T-helper 1 cell (primary cell): ENCODE measurements around the gene PCDHGB7.
"Not testable (repeated sequence)": the region's sequence is repeated elsewhere in the genome, so short reads cannot be mapped to it uniquely, and the experiment has no call there.

Experiments
- DNase-seq, 5 donors: peaks; one replicate each; pipeline ENCODE4 v3.0.0-alpha.2; 2012 to 2020
- total RNA-seq, 4 donors: gene quantifications; one replicate each; lab custom pipeline; 2026; lab: John Stamatoyannopoulos, UW

PCDHGB7 gene
- total RNA-seq = 0.15 to 0.27 (median 0.20) reads per million in 4 donors

DNA sequence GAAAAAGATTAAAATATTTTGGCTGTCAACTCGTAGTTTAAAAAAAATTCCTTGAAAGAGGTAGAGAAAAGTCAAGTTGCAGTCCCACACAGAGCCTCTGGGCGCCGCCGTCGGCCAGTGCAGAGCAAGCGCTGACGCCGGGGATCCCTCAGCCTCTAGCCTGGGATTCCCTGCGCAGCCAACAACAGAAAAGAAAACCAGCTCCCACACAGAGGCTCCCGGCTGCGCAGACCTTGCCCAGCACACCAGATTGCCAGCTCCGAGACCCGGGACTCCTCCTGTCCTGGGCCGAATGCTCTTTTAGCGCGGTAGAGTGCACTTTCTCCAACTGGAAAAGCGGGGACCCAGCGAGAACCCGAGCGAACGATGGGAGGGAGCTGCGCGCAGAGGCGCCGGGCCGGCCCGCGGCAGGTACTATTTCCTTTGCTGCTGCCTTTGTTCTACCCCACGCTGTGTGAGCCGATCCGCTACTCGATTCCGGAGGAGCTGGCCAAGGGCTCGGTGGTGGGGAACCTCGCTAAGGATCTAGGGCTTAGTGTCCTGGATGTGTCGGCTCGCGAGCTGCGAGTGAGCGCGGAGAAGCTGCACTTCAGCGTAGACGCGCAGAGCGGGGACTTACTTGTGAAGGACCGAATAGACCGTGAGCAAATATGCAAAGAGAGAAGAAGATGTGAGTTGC, at the start of gene PCDHGB7:
PCDHGB7 (plus strand) TSS at position 184 of the 679 bp plus-strand sequence; CDS start at position 367, 183 bp downstream.
- peak in 2 of 5 donors; percentile 31 to 36 for DNase-seq

DNA sequence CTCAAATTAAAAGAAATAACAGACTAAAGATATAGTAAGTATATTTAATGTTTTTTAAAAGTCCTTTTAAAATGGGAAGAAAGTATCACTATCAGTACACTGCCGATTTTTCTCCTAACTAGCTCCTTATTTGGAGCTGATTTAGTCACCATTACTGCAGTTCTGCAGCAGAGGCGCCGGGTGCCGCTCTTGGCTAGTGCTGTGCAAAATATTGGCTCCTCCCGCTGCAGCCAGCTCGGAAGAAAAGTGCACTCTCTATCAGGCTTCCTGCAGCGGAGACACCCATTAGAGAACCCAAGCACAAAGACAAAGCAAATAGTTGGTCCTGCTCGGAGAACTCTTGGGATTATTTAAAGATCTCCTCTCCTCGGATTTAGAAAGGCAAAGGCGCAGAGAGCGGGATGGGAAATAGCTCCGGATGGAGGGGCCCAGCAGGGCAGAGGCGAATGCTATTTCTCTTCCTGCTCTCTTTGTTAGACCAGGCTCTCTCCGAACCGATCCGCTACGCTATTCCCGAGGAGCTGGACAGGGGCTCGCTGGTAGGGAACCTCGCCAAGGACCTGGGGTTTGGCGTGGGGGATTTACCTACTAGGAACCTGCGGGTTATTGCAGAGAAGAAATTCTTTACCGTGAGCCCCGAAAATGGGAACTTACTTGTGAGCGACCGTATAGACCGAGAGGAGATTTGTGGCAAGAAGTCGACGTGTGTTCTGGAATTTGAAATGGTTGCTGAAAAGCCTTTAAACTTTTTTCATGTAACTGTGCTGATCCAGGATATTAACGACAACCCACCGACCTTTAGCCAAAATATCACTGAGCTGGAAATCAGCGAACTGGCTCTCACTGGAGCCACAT, 47.3 kb upstream of the PCDHGB7 start, which contains the start of gene PCDHGB3:
PCDHGB3 (plus strand) TSS at position 249 of the 855 bp plus-strand sequence; CDS start at position 402, 153 bp downstream.
- peak in 3 of 5 donors; percentile 18 to 29 (median 21) for DNase-seq

DNA sequence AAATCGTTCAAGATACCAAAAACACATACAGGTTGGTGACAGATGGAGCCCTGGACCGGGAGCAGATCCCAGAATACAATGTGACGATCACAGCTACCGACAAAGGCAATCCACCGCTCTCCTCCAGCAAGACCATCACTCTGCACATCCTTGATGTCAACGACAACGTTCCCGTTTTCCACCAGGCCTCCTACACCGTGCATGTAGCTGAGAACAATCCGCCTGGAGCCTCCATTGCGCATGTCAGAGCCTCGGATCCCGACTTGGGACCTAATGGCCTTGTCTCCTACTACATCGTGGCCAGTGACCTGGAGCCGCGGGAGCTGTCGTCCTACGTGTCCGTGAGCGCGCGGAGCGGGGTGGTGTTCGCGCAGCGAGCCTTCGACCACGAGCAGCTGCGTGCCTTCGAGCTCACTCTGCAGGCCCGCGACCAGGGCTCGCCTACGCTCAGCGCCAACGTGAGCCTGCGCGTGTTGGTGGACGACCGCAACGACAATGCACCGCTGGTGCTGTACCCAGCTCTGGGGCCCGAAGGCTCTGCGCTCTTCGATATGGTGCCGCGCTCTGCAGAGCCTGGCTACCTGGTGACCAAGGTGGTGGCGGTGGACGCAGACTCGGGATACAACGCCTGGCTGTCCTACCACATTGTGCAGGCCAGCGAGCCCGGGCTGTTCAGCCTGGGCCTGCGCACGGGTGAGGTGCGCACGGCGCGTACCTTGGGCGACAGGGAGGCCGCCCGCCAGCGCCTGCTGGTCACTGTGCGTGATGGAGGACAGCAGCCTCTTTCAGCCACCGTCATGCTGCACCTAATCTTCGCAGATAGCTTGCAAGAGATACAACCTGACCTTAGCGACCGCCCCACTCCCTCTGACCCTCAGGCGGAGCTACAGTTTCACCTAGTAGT, 45.7 kb upstream of the PCDHGB7 start:
- DNase-seq = no peak

DNA sequence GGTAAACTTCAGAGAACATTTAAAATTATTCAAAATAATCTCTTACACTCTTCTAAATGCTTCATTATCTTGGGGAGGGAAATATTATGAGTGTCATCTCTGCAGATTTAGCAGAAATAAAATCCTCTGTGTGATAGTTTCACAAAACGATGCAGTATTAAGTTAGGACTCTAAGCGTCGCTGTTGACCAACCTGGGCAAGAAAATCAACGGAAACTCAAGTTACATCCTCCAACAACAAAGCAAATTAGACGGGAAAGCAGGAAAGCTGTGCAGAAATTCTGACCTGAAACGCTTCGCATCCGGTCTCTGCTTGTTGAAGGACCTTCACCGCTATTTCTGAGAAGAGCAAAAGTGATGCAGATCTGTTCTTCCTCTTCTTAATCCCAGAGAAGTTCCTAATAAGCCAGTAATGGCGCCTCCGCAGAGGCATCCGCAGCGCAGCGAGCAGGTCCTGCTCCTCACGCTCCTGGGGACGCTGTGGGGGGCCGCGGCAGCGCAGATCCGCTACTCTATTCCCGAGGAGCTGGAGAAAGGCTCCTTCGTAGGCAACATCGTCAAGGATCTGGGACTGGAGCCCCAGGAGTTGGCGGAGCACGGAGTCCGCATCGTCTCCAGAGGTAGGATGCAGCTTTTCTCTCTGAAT, 43.7 kb upstream of the PCDHGB7 start, which contains the start of gene PCDHGA6:
PCDHGA6 (plus strand) TSS at position 219 of the 645 bp plus-strand sequence; CDS start at position 412, 193 bp downstream.
- DNase-seq = no peak

DNA sequence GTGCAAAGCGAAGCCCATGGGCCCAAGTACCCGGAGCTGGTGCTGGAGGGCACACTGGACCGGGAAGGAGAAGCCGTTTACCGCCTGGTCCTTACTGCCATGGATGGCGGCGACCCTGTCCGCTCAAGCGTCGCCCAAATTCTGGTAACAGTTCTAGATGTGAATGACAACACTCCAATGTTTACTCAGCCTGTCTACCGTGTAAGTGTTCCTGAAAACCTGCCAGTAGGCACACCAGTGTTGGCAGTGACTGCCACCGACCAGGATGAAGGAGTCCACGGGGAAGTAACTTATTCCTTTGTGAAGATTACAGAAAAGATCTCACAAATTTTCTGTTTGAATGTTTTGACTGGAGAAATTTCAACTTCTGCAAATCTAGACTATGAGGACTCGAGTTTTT, 42.9 kb upstream of the PCDHGB7 start:
- DNase-seq = no peak

DNA sequence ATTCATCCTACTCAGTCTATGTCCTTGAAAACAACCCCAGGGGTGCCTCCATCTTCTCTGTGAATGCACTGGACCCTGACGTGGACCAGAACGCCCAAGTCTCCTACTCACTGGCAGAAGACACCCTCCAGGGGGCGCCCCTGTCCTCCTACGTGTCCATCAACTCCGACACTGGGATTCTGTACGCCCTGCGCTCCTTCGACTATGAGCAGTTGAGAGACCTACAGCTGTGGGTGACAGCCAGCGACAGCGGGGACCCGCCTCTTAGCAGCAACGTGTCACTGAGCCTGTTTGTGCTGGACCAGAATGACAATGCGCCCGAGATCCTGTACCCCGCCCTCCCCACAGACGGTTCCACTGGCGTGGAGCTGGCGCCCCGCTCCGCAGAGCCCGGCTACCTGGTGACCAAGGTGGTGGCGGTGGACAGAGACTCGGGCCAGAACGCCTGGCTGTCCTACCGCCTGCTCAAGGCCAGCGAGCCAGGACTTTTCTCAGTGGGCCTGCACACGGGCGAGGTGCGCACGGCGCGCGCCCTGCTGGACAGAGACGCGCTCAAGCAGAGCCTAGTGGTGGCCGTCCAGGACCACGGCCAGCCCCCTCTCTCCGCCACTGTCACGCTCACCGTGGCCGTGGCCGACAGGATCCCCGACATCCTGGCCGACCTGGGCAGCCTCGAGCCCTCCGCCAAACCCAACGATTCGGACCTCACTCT, 41.9 kb upstream of the PCDHGB7 start:
- not testable (repeated sequence) for DNase-seq

DNA sequence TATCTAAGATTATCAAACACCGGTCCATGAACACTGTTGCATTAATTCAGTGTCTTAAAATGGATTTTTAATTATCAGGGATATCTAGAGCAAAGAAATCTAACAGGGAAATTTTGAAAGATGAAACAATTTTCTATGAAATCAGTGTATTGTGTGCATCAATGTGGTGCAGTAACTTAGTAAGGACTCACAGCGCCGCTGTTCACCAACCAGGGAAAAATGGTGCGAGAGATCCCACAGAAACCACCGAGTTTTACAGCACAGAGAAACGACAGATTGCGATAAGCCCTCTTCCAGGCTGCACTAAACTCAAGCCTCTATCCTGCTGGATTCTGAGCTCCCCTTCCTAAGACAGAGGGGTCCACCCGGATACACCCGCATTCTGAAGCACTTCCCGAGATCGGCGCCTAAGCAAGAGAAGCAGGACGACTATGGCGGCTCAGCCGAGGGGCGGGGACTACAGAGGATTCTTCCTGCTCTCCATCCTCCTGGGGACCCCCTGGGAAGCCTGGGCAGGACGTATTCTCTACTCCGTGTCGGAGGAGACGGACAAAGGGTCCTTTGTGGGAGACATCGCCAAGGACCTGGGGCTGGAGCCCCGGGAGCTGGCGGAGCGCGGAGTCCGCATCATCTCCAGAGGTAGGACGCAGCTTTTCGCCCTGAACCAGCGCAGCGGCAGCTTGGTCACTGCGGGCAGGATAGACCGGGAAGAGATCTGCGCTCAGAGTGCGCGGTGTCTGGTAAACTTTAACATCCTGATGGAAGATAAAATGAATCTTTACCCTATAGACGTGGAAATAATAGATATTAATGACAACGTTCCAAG, 34.8 kb upstream of the PCDHGB7 start, which contains the start of gene PCDHGA7:
PCDHGA7 (plus strand) TSS at position 274 of the 826 bp plus-strand sequence; CDS start at position 432, 158 bp downstream.
- no peak for DNase-seq

DNA sequence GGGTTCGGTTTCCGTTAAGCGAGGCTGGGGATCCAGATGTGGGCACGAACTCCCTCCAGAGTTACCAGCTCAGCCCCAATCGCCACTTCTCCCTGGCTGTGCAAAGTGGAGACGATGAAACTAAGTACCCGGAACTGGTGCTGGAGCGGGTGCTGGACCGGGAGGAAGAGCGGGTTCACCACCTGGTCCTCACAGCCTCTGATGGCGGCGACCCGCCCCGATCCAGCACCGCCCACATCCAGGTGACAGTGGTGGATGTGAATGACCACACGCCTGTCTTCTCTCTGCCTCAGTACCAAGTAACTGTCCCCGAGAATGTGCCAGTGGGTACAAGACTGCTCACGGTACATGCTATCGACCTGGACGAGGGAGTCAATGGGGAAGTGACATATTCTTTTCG, 34.1 kb upstream of the PCDHGB7 start:
- DNase-seq = no peak

DNA sequence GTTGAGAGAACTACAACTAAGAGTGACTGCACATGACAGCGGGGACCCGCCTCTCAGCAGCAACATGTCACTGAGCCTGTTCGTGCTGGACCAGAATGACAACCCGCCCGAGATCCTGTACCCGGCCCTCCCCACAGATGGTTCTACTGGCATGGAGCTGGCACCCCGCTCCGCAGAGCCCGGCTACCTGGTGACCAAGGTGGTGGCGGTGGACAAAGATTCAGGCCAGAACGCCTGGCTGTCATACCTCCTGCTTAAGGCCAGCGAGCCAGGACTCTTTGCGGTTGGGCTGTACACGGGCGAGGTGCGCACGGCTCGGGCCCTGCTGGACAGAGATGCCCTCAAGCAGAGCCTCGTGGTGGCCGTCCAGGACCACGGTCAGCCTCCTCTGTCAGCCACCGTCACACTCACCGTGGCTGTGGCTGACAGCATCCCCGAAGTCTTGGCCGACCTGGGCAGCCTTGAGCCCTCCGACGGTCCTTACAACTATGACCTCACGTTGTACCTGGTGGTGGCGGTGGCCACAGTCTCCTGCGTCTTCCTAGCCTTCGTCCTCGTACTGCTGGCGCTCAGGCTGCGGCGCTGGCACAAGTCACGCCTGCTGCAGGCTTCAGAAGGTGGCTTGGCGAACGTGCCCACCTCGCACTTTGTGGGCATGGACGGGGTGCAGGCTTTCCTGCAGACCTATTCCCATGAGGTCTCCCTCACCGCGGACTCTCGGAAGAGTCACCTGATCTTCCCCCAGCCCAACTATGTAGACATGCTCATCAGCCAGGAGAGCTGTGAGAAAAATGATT, 32.8 kb upstream of the PCDHGB7 start:
- DNase-seq = no peak

DNA sequence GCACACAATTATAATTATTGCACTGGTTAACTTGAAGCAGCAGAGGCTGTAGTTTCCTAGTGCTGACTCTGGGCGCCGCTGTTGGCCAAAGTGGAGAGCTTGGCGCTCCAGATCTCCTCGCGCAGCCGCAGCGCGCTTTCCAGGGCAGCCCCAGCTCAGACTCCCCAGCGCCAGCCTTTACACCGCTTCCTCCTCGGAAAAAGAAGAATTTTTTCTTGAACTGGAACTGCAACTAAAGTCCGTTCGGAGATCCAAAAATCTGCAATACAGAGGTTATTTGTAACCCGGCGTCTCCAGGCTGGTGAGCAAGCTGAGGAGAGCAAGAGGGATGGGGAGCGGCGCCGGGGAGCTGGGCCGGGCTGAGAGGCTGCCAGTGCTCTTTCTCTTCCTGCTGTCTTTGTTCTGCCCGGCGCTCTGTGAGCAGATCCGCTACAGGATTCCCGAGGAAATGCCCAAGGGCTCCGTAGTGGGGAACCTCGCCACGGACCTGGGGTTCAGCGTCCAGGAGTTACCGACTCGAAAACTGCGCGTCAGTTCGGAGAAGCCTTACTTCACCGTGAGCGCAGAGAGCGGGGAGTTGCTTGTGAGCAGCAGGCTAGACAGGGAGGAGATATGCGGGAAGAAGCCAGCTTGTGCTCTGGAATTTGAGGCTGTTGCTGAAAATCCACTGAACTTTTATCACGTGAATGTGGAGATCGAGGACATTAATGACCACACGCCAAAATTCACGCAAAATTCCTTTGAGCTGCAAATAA, 29.7 kb upstream of the PCDHGB7 start, which contains the start of gene PCDHGB4:
PCDHGB4 (plus strand) TSS at position 142 of the 755 bp plus-strand sequence; CDS start at position 329, 187 bp downstream.
- DNase-seq = not testable (repeated sequence)

DNA sequence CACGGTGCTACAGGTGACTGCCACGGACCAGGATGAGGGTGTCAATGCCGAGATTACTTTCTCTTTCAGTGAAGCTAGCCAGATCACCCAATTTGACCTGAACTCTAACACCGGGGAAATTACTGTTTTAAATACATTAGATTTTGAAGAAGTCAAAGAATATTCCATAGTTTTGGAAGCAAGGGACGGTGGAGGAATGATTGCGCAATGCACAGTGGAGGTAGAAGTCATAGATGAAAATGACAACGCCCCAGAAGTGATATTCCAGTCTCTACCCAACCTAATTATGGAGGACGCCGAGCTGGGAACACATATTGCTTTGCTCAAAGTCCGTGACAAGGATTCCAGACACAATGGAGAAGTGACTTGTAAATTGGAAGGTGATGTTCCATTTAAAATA, 28.8 kb upstream of the PCDHGB7 start:
- no peak for DNase-seq

DNA sequence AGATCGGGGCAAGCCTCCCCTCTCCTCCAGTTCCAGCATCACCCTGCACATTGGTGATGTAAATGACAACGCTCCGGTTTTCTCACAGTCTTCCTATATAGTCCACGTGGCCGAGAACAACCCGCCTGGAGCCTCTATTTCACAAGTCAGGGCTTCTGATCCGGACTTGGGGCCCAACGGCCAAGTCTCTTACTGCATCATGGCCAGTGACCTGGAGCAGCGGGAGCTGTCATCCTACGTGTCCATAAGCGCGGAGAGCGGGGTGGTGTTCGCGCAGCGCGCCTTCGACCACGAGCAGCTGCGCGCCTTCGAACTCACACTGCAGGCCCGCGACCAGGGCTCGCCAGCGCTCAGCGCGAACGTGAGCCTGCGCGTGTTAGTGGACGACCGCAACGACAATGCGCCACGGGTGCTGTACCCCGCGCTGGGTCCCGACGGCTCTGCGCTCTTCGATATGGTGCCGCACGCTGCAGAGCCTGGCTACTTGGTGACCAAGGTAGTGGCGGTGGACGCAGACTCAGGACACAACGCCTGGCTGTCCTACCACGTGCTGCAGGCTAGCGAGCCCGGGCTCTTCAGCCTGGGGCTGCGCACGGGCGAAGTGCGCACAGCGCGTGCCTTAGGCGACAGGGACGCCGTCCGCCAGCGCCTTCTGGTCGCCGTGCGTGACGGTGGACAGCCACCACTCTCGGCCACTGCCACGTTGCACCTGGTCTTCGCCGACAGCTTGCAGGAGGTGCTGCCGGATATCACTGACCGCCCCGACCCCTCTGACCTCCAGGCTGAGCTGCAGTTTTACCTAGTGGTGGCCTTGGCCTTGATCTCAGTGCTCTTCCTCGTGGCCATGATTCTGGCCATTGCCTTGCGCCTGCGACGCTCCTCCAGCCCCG, 28.1 kb upstream of the PCDHGB7 start:
- DNase-seq = no peak

DNA sequence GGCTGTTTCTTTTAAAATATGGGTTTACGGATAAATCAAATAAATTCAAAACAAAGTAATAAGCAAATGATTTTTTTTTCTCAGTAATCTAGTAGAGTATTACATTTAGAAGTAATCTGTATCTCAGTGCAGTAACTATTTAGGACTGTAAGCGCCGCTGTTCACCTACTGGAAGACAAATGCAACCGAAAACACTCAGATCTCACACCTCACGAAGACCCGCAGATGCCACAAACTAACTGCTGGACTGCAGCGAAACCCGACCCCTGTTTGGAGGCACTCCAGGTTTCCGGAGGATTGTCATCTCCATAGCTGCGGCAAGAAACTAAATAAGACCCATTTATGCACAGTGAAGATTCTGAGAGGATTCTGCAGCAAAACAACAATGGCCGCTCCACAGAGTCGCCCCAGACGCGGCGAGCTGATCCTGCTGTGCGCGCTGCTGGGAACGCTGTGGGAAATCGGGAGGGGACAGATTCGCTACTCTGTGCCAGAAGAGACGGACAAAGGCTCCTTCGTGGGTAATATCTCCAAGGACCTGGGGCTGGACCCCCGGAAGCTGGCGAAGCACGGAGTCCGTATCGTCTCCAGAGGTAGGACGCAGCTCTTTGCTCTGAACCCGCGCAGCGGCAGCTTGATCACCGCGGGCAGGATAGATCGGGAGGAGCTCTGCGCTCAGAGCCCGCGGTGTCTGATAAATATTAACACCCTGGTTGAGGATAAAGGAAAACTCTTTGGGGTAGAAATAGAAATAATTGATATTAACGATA, 24.9 kb upstream of the PCDHGB7 start, which contains the start of gene PCDHGA8:
PCDHGA8 (plus strand) TSS at position 205 of the 770 bp plus-strand sequence; CDS start at position 386, 181 bp downstream.
- DNase-seq = no peak

DNA sequence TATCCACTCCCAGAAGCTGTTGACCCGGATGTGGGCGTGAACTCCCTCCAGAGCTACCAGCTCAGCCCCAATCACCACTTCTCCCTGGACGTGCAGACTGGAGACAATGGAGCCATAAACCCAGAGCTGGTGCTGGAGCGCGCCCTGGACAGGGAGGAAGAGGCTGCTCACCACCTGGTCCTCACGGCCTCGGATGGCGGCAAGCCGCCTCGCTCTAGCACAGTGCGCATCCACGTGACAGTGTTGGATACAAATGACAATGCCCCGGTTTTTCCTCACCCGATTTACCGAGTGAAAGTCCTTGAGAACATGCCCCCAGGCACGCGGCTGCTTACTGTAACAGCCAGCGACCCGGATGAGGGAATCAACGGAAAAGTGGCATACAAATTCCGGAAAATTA, 24.2 kb upstream of the PCDHGB7 start:
- no peak for DNase-seq

DNA sequence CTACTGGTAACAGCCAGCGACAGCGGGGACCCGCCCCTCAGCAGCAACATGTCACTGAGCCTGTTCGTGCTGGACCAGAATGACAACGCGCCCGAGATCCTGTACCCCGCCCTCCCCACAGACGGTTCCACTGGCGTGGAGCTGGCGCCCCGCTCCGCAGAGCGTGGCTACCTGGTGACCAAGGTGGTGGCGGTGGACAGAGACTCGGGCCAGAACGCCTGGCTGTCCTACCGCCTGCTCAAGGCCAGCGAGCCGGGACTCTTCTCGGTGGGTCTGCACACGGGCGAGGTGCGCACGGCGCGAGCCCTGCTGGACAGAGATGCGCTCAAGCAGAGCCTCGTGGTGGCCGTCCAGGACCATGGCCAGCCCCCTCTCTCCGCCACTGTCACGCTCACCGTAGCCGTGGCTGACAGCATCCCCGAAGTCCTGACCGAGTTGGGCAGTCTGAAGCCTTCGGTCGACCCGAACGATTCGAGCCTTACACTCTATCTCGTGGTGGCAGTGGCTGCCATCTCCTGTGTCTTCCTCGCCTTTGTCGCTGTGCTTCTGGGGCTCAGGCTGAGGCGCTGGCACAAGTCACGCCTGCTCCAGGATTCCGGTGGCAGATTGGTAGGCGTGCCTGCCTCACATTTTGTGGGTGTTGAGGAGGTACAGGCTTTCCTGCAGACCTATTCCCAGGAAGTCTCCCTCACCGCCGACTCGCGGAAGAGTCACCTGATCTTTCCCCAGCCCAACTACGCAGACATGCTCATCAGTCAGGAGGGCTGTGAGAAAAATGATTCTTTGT, 22.9 kb upstream of the PCDHGB7 start:
- DNase-seq = not testable (repeated sequence)
